Kidney glomerular epithelial cell (primary cell): Measurements from ENCODE around the gene TMED5.
A peak's percentile ranks its signal among the peaks of the same experiment; 100 is the strongest.

ENCODE experiments used
- DNase-seq: peaks from one replicate; lab custom pipeline; 2025; lab: John Stamatoyannopoulos, UW

TMED5 gene

GRCh38 chr1:93123201-93123783 is 56.9 kb downstream of the TMED5 start:
- no peak for DNase-seq

- DNase-seq, result no peak
Measured at GRCh38 chr1:93120614-93121013, 59.6 kb downstream of the TMED5 start.

DNA sequence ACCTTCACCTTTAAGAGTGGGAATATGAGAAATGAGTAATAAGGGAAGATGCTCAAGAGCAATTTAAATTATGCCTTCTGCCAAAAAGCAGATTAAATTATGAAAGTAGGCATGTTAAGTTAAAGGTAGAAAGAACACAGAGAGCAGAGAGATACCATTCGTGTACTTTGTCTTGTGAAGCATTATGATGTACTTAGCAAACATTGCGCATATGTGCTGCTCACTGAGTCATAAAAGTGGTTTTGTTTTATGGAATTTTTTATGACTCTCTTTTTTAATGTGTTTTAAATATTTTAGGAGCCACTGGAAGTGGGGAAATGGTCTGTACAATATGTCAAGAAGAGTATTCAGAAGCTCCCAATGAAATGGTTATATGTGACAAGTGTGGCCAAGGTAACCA is 65.8 kb downstream of the TMED5 start:
- DNase-seq, result no peak

GRCh38 chr1:93113127-93113526 is 67.1 kb downstream of the TMED5 start:
- no peak for DNase-seq

- DNase-seq, result no peak
Measured at GRCh38 chr1:93111561-93111960, 68.7 kb downstream of the TMED5 start.

DNA sequence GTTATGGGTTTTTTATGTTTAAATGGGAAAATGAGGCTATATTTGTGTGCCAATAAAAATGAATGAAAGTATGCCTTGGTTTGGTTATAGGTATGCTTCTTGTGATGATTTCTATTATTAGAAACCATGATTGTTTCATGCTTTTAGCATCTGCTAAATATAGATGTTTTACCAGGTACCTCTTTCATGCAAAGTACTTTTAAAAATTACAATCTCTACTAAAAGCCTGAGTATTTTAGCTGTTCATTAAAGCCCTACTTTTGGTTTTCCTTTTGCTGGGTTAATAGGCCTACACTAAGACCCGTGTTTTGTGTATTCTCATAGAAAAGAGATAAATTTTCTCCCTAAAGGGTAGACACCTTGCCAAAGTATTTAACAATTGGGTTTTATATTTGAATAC is 69.1 kb downstream of the TMED5 start:
- no peak for DNase-seq

DNA sequence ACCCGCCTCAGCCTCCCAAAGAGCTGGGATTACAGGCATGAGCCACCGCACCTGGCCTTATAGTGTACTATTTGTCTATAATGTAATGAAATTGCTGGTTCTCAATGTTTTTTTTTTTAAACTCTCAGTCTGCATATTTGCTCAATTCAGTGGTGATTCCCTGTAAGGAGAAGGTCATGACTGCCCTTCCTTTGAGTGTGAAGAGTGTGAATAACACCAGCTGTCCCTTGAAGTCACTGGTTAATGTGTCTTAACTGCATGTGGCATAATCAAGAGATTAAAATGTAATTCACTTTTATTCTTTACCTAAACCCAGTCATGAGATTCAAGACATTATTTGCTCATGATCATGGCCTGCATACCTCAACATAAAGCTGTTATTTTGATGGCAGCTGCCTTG is 70.6 kb downstream of the TMED5 start:
- DNase-seq, result no peak

DNA sequence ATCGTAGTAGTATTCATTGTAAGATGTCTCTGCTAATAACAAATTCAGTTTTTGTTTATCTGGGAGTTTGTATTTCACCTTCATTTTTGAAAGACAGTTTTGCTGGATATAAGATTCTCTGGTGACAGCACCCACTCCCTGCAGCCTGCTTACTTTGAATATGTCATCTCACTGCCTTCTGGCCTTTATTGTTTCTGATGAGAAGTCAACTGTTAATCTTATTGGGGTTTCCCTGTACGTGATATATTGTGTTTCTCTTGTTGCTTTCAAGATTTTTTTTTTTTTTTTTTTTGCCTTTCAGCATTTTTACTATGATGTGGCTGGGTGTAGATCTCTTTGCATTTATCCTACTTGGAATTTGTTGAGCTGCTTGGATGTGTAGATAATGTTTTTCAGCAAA is 71.9 kb downstream of the TMED5 start:
- no peak for DNase-seq

- no peak for DNase-seq
Measured at GRCh38 chr1:93107395-93107794, 72.8 kb downstream of the TMED5 start.

- peak; percentile 35 for DNase-seq
Measured at GRCh38 chr1:93106226-93106625, 74.0 kb downstream of the TMED5 start.

DNA sequence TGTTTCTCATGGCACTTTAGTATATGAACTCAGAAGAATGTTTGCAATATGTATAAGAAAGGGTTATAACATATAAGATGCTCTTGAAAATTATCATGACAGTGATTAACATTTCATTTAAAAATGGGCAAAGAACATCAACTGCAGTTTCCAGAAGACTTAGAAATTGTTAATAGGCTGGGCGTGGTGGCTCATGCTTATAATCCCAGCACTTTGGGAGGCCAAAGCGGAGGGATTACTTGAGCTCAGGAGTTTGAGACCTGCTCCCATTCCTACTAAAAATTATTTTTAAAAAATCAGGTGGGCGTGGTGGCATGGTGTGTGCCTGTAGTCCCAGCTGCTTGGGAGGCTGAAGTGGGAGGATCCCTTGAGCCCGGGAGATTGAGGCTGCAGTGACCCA is 78.1 kb downstream of the TMED5 start:
- DNase-seq, result no peak
